DND-41 (cell line): ENCODE results near the gene YEATS4.

Source experiments
- CTCF ChIP-seq: IDR thresholded peaks from 2 replicates; pipeline ENCODE4 v1.5.1; 2012; ENCODE audit warnings: borderline replicate concordance, low read length, moderate library complexity, mild to moderate bottlenecking; ENCODE audit not compliant: poor library complexity, severe bottlenecking; ENCODE audit errors: extremely low read depth
- EZH2 ChIP-seq: IDR thresholded peaks from 3 replicates; pipeline ENCODE4 v1.6.1; 2012; ENCODE audit warnings: borderline replicate concordance, low read depth, mild to moderate bottlenecking, moderate library complexity, low read length, inconsistent platforms; ENCODE audit not compliant: severe bottlenecking

DNA sequence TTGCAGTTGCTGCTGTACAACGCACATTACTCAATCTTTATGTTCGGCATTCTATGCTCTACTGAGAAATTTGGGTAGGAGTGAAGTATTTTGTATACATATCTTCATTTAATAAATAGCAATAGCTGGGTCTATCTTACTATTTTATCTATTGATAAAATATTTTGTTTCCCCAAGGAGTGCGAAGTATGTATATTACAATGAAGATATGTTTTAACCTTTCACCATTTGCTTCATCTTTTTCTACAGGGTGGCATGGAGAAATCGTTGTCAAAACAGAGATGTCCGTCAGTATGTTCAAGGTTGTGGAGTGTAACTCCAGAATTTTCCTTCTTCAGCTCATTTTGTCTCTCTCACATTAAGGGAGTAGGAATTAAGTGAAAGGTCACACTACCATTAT lies 6.6 kb upstream of the YEATS4 start:
- no peak for TF ChIP-seq EZH2
- no peak for TF ChIP-seq CTCF
